CD14-positive monocyte (primary cell): ENCODE results near the gene MAN1C1. TPM values are rescaled to one million over a fixed set of nuclear protein-coding genes. Genes with fewer than 3 reads are reported as not detected.
"Not testable (repeated sequence)": the region's sequence is repeated elsewhere in the genome, so short reads cannot be mapped to it uniquely, and the experiment has no call there.

Experiments
- DNase-seq, 3 donors: peaks; one replicate each; pipeline ENCODE4 v3.0.0-alpha.2; 2011 to 2022
- H2AFZ ChIP-seq: 2 replicates; pipeline ENCODE4 v1.6.0; 2012; ENCODE audit warnings: mild to moderate bottlenecking, low read depth, low read length, inconsistent platforms; ENCODE audit not compliant: insufficient read depth, poor library complexity, severe bottlenecking
- H3K27ac ChIP-seq, 2 donors: 1 replicate in 1 of 2; 2 replicates in 1 of 2; pipeline ENCODE4 v1.5.1; 2012 to 2013; ENCODE audit warnings: low read length in 2 of 2, control low read depth in 1 of 2, inconsistent platforms in 1 of 2, low read depth in 1 of 2, mild to moderate bottlenecking in 1 of 2
- H3K27me3 ChIP-seq, 2 donors: one replicate each; pipeline versions ENCODE4 v1.6.0 to v1.6.1; 2011 to 2013; ENCODE audit warnings: low read length in 2 of 2; ENCODE audit not compliant: control insufficient read depth in 2 of 2, insufficient read depth in 2 of 2
- H3K36me3 ChIP-seq, 2 donors: replicated peaks in 1 of 2; 1 replicate in 1 of 2; 2 replicates in 1 of 2; pipeline versions ENCODE4 v1.5.1 to v1.6.1; 2012 to 2013; ENCODE audit warnings: low read length in 2 of 2, control low read depth in 1 of 2, inconsistent platforms in 1 of 2, mild to moderate bottlenecking in 1 of 2; ENCODE audit not compliant: insufficient read depth in 2 of 2, control insufficient read depth in 1 of 2
- H3K4me1 ChIP-seq, 2 donors: 1 replicate in 1 of 2; 2 replicates in 1 of 2; pipeline versions ENCODE4 v1.5.1 to v1.6.1; 2012 to 2013; ENCODE audit warnings: low read length in 2 of 2, control low read depth in 1 of 2, inconsistent platforms in 1 of 2, mild to moderate bottlenecking in 1 of 2, moderate library complexity in 1 of 2; ENCODE audit not compliant: insufficient read depth in 2 of 2, control insufficient read depth in 1 of 2
- H3K4me2 ChIP-seq: replicated peaks from 2 replicates; pipeline ENCODE3; 2012; ENCODE audit warnings: low read length, moderate library complexity, mild to moderate bottlenecking; ENCODE audit not compliant: poor library complexity, severe bottlenecking; ENCODE audit errors: extremely low read depth
- H3K4me3 ChIP-seq, 3 experiments: fragments of 200-600 bp in 1 of 3; sonication (generic) in 1 of 3; replicated peaks in 1 of 3; 1 replicate in 2 of 3; 2 replicates in 1 of 3; pipeline ENCODE4 v1.5.1; 2011 to 2013; ENCODE audit warnings: low read length in 3 of 3, mild to moderate bottlenecking in 3 of 3, control low read depth in 2 of 3, low read depth in 2 of 3, inconsistent platforms in 1 of 3, moderate library complexity in 1 of 3
- H3K79me2 ChIP-seq: 2 replicates; pipeline ENCODE4 v1.6.0; 2012; ENCODE audit warnings: mild to moderate bottlenecking, control low read depth, inconsistent platforms, low read length, moderate library complexity; ENCODE audit not compliant: insufficient read depth
- H3K9ac ChIP-seq: 2 replicates; pipeline ENCODE4 v1.6.0; 2017; ENCODE audit warnings: low read length, mild to moderate bottlenecking; ENCODE audit not compliant: insufficient read depth, poor library complexity, severe bottlenecking
- H3K9me3 ChIP-seq, 2 donors: replicated peaks in 1 of 2; 1 replicate in 1 of 2; 2 replicates in 1 of 2; pipeline versions ENCODE4 v1.5.1 to v1.6.1; 2012 to 2013; ENCODE audit warnings: low read length in 2 of 2, control low read depth in 1 of 2; ENCODE audit not compliant: control insufficient read depth in 1 of 2, insufficient read depth in 1 of 2
- H4K20me1 ChIP-seq: 2 replicates; pipeline ENCODE4 v1.6.0; 2012; ENCODE audit warnings: mild to moderate bottlenecking, low read length, control low read depth, moderate library complexity; ENCODE audit not compliant: insufficient read depth
- H3K27ac Mint-ChIP-seq, 7 donors: one replicate each; pipeline ENCODE4 v1.8.0; 2020; ENCODE audit warnings: mild to moderate bottlenecking in 7 of 7, mixed read lengths in 7 of 7, moderate library complexity in 6 of 7, inconsistent platforms in 2 of 7
- H3K27me3 Mint-ChIP-seq, 3 donors: one replicate each; pipeline ENCODE4 v1.8.0; 2021 to 2022; ENCODE audit warnings: low read depth in 3 of 3, mild to moderate bottlenecking in 3 of 3, mixed read lengths in 3 of 3, moderate library complexity in 3 of 3, inconsistent platforms in 1 of 3
- H3K36me3 Mint-ChIP-seq, 2 donors: one replicate each; pipeline ENCODE4 v1.8.0; 2020; ENCODE audit warnings: mixed read lengths in 2 of 2, inconsistent platforms in 1 of 2, mild to moderate bottlenecking in 1 of 2
- H3K4me1 Mint-ChIP-seq: one replicate; pipeline ENCODE4 v1.8.0; 2020; ENCODE audit warnings: mild to moderate bottlenecking, mixed read lengths
- H3K4me3 Mint-ChIP-seq, 2 donors: one replicate each; pipeline ENCODE4 v1.8.0; 2020; ENCODE audit warnings: mild to moderate bottlenecking in 2 of 2, mixed read lengths in 2 of 2, moderate library complexity in 1 of 2
- H3K9me3 Mint-ChIP-seq, 7 donors: one replicate each; pipeline ENCODE4 v1.8.0; 2020 to 2022; ENCODE audit warnings: mixed read lengths in 7 of 7, mild to moderate bottlenecking in 6 of 7, moderate library complexity in 6 of 7, inconsistent platforms in 2 of 7
- WGBS: methylation state at CpG from one replicate; pipeline ENCODE4 v1.1.5; 2013; ENCODE audit warnings: missing lambda C conversion rate; ENCODE audit not compliant: insufficient coverage; 5-methylcytosine and 5-hydroxymethylcytosine counted together
- intact Hi-C, 2 donors: fragments of 100-400 bp; cut with micrococcal nuclease; formaldehyde crosslinking; loops; one replicate each; pipeline versions ENCODE4 v1.15.0 to v1.15.1; 2023
- polyA plus RNA-seq, 3 donors: library from polyadenylated mRNA; depleted of rRNA in 1 of 3; unstranded in 2 of 3; stranded (reverse) in 1 of 3; fragments of 300-500 nt in 2 of 3; fragments of >200 nt in 1 of 3; fragmentation: Illumina TruSeq in 2 of 3; gene quantifications; 1 replicate in 2 of 3; 2 replicates in 1 of 3; pipeline ENCODE4 v1.2.3, GENCODE V29; 2012 to 2021
- TF ChIP-seq, protein P1 (sequence below): fragments of 200-600 bp; IDR thresholded peaks from one replicate; pipeline ENCODE4 v1.8.0; 2022; ENCODE audit warnings: antibody characterized with exemption, mild to moderate bottlenecking

MAN1C1 gene
- polyA plus RNA-seq, 3 donors, result 1.2 to 7.2 (median 1.7) TPM

DNA sequence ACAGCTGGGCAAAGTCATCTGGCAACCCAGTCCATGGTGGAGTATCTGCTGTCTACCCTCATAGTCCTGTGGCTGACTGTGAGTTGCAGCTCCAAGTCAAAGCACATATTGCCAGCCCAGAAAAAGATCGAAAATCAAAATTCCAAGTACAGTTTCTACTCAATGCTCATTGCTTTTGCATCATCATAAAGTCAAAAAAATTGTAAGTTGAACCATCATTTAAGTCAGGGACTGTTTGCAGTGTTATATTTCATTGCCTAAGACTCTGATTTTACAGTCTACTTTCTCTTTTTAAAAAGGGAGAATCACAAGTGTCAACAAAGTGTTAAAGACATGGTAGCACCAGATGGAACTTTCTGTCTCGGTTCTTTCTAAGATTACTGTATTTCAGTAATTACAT lies 22.7 kb upstream of the MAN1C1 start:
- no peak overlapping the region for H3K4me3 Mint-ChIP-seq
- H3K4me1 ChIP-seq, result no peaks in the 10 kb centered on the region
- H3K9ac ChIP-seq, result no peak overlapping the region
- no peaks in the 10 kb centered on the region for H4K20me1 ChIP-seq
- H3K79me2 ChIP-seq, result no peaks in the 10 kb centered on the region
- H3K9me3 ChIP-seq, result peaks cover 0 to 1% of the 10 kb centered on the region in 2 donors
- no CpG with 5 or more reads among the region's 2 CpGs for WGBS
- peaks cover 0 to 3% (median 0%) of the 10 kb centered on the region in 7 donors for H3K9me3 Mint-ChIP-seq
- H3K27ac Mint-ChIP-seq, result no peak overlapping the region
- intact Hi-C loops, result no loop called here
- H3K4me3 ChIP-seq, result no peak overlapping the region
- H3K4me2 ChIP-seq, result no peak overlapping the region
- H3K36me3 ChIP-seq, result no peaks in the 10 kb centered on the region
- H3K4me1 Mint-ChIP-seq, result no peaks in the 10 kb centered on the region
- DNase-seq, result no peak
- H3K27me3 Mint-ChIP-seq, result peaks cover 0 to 6% (median 3%) of the 10 kb centered on the region in 3 donors
- no peak overlapping the region for H3K27ac ChIP-seq
- TF ChIP-seq, protein P1, sequence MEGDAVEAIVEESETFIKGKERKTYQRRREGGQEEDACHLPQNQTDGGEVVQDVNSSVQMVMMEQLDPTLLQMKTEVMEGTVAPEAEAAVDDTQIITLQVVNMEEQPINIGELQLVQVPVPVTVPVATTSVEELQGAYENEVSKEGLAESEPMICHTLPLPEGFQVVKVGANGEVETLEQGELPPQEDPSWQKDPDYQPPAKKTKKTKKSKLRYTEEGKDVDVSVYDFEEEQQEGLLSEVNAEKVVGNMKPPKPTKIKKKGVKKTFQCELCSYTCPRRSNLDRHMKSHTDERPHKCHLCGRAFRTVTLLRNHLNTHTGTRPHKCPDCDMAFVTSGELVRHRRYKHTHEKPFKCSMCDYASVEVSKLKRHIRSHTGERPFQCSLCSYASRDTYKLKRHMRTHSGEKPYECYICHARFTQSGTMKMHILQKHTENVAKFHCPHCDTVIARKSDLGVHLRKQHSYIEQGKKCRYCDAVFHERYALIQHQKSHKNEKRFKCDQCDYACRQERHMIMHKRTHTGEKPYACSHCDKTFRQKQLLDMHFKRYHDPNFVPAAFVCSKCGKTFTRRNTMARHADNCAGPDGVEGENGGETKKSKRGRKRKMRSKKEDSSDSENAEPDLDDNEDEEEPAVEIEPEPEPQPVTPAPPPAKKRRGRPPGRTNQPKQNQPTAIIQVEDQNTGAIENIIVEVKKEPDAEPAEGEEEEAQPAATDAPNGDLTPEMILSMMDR, result no peak
- no peaks in the 10 kb centered on the region for H3K36me3 Mint-ChIP-seq
- H2AFZ ChIP-seq, result no peak overlapping the region
- H3K27me3 ChIP-seq, result no peaks in the 10 kb centered on the region

DNA sequence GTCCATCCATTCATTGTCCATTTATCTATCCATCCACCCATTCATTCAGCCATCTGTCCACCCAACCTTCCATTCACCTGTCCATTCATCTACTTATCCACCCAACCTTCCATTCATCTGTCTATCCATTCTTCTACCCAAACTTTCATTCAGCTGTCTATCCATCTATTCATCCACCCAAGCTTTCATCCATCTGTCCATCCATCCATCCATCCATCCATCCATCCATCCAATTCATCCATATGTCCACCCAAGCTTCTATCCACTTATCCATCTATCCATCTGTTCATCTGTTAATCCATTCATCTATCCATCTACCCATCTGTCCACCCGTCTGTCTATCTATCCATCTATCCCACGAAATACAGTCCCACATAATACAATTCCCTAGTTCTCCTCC lies 21.6 kb upstream of the MAN1C1 start:
- Histone ChIP-seq H3K36me3 (no peaks in the 10 kb centered on the region), H3K27ac (no peak overlapping the region), H2AFZ (no peak overlapping the region), H3K4me3 (no peak overlapping the region), H4K20me1 (no peaks in the 10 kb centered on the region), H3K4me2 (no peak overlapping the region), H3K9me3 (peaks cover 0 to 3% of the 10 kb centered on the region in 2 donors), H3K9ac (no peak overlapping the region), H3K79me2 (no peaks in the 10 kb centered on the region), H3K4me1 (no peaks in the 10 kb centered on the region), H3K27me3 (no peaks in the 10 kb centered on the region)
- DNase-seq, result no peak
- Mint-ChIP-seq H3K27ac (no peak overlapping the region), H3K4me3 (no peak overlapping the region), H3K27me3 (peaks cover 4 to 5% (median 4%) of the 10 kb centered on the region in 3 donors), H3K36me3 (no peaks in the 10 kb centered on the region), H3K4me1 (no peaks in the 10 kb centered on the region), H3K9me3 (peaks cover 0 to 4% (median 0%) of the 10 kb centered on the region in 7 donors)
- TF ChIP-seq, protein P1, result no peak
- WGBS, result 100% methylated on average over 1 of the region's 2 CpGs
- intact Hi-C loops, result no loop called here

DNA sequence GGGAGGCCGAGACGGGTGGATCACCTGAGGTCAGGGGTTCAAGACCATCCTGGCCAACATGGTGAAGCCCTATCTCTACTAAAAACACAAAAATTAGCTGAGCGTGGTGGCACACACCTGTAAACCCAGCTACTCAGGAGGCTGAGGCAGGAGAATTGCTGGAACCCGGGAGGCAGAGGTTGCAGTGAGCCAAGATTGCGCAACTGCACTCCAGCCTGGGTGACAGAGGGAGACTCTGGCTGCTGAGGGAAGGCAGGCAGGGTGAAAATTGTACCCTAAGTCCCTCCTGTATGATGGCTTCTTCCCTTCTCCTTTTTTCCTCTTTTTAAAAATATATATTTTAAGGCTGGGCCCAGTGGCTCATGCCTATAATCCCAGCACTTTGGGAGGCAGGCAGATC lies 19.9 kb upstream of the MAN1C1 start:
- H3K79me2 ChIP-seq, H3K36me3 Mint-ChIP-seq, H2AFZ ChIP-seq, H3K9me3 Mint-ChIP-seq, H3K27me3 Mint-ChIP-seq, intact Hi-C loops, H3K4me3 Mint-ChIP-seq, H3K27me3 ChIP-seq, H3K4me2 ChIP-seq, H3K36me3 ChIP-seq, H3K9me3 ChIP-seq, H3K9ac ChIP-seq, H3K27ac Mint-ChIP-seq, DNase-seq, H3K27ac ChIP-seq, H4K20me1 ChIP-seq, H3K4me1 ChIP-seq, H3K4me1 Mint-ChIP-seq, H3K4me3 ChIP-seq: not testable (repeated sequence)
- 100% methylated on average over 3 of the region's 5 CpGs for WGBS
